Activated CD8-positive, alpha-beta memory T cell treated with anti-CD3 and anti-CD28 coated beads for 48 hours (primary cell): Measurements from ENCODE around the gene WNK4.

ENCODE experiments used
- DNase-seq, 3 experiments: peaks; one replicate each; pipeline ENCODE4 v3.0.0-alpha.2; 2020; ENCODE audit warnings: low read depth in 2 of 3, low spot score in 2 of 3

Gene WNK4

GRCh38 chr17:42796066-42796758 is 15.8 kb downstream of the WNK4 start:
- no peak for DNase-seq

- no peak for DNase-seq
Measured at GRCh38 chr17:42797067-42798007, 16.9 kb downstream of the WNK4 start.

- no peak for DNase-seq
Measured at GRCh38 chr17:42798011-42798382, 17.6 kb downstream of the WNK4 start.

- DNase-seq: peak in 2 of 3 experiments; percentile 61 to 68
Measured at GRCh38 chr17:42798383-42799380, 18.3 kb downstream of the WNK4 start, which contains the start of the genes CNTD1 and COA3. Gene CNTD1, plus strand, starts transcription at chr17:42798861. Its CDS starts 207 bp downstream, at chr17:42799068. Gene COA3, minus strand, starts transcription at chr17:42798704. Its CDS starts 23 bp downstream, at chr17:42798681.

- no peak for DNase-seq
Measured at GRCh38 chr17:42803074-42803883, 22.9 kb downstream of the WNK4 start.

GRCh38 chr17:42804918-42805367 is 24.5 kb downstream of the WNK4 start:
- DNase-seq: no peak

- no peak for DNase-seq
Measured at GRCh38 chr17:42806249-42806648, 25.8 kb downstream of the WNK4 start.

- no peak for DNase-seq
Measured at GRCh38 chr17:42809250-42809649, 28.8 kb downstream of the WNK4 start.

GRCh38 chr17:42814633-42815399 is 34.4 kb downstream of the WNK4 start:
- no peak for DNase-seq

GRCh38 chr17:42817866-42818265 is 37.5 kb downstream of the WNK4 start:
- DNase-seq: no peak

- no peak for DNase-seq
Measured at GRCh38 chr17:42818379-42818778, 38.0 kb downstream of the WNK4 start.

- DNase-seq: peak in 2 of 3 experiments; percentile 29 to 32
Measured at GRCh38 chr17:42819939-42820535, 39.6 kb downstream of the WNK4 start.

- no peak for DNase-seq
Measured at GRCh38 chr17:42821176-42821575, 40.8 kb downstream of the WNK4 start.

- DNase-seq: no peak
Measured at GRCh38 chr17:42827472-42827871, 47.1 kb downstream of the WNK4 start.

- DNase-seq: no peak
Measured at GRCh38 chr17:42830971-42831370, 50.6 kb downstream of the WNK4 start.

GRCh38 chr17:42832213-42832933 is 52.0 kb downstream of the WNK4 start:
- DNase-seq: no peak

GRCh38 chr17:42832934-42833766 is 52.7 kb downstream of the WNK4 start, which contains the start of gene PSME3:
Gene PSME3, plus strand, starts transcription at chr17:42833397. Its CDS starts 235 bp downstream, at chr17:42833632.
- peak; percentile 85 to 90 (median 88) for DNase-seq
